K562 (cell line): ENCODE measurements around the gene CRACR2B. TPM values are rescaled to one million over a fixed set of nuclear protein-coding genes. Genes with fewer than 3 reads are reported as not detected.

Source experiments
- ATF7 ChIP-seq: fragments of 450-650 bp; IDR thresholded peaks from 2 replicates; pipeline ENCODE4 v1.7.1; 2014; ENCODE audit warnings: mild to moderate bottlenecking, moderate library complexity
- C11orf30 ChIP-seq: fragments of 450-650 bp; IDR thresholded peaks from 2 replicates; pipeline ENCODE4 v1.6.1; 2016; ENCODE audit warnings: low read depth, mild to moderate bottlenecking
- FOXP1 ChIP-seq: sonication (generic); formaldehyde crosslinking; IDR thresholded peaks from 2 replicates; pipeline ENCODE4 v1.8.0; 2022; ENCODE audit warnings: mild to moderate bottlenecking, missing genetic modification reagents
- FUS ChIP-seq: fragments of 200-400 bp; formaldehyde crosslinking; optimal IDR thresholded peaks from 2 replicates; pipeline ENCODE3; 2017; ENCODE audit warnings: low read depth, low read length
- HMG20B ChIP-seq: fragments of 250-450 bp; sonication (Bioruptor Pico); IDR thresholded peaks from 2 replicates; pipeline ENCODE4 v1.5.0; 2021; ENCODE audit warnings: mild to moderate bottlenecking
- HMGN3 ChIP-seq: IDR thresholded peaks from 2 replicates; pipeline ENCODE4 v1.6.1; 2011; ENCODE audit warnings: borderline replicate concordance, low read depth, mild to moderate bottlenecking, mixed read lengths, low read length; ENCODE audit not compliant: insufficient read length; ENCODE audit errors: extremely low read depth
- JUNB ChIP-seq: fragments of 450-650 bp; formaldehyde crosslinking; conservative IDR thresholded peaks from 2 replicates; pipeline ENCODE4 v1.4.0; 2020; ENCODE audit warnings: mild to moderate bottlenecking
- MEF2D ChIP-seq: conservative IDR thresholded peaks from 2 replicates; pipeline ENCODE4 v1.6.1; 2016; ENCODE audit warnings: low read depth, missing genetic modification characterization, missing compliant biosample characterization
- MYBL2 ChIP-seq, 2 experiments: fragments of 450-650 bp in 1 of 2; sonication (generic) in 1 of 2; formaldehyde crosslinking in 1 of 2; IDR thresholded peaks; 2 replicates each; pipeline versions ENCODE4 v1.6.1 to v1.8.1; 2017 to 2022; ENCODE audit warnings: borderline replicate concordance in 1 of 2, inconsistent platforms in 1 of 2, low read depth in 1 of 2, mild to moderate bottlenecking in 1 of 2, missing genetic modification reagents in 1 of 2, moderate library complexity in 1 of 2
- NFIC ChIP-seq: fragments of 450-650 bp; IDR thresholded peaks from 2 replicates; pipeline ENCODE4 v1.6.1; 2017; ENCODE audit warnings: mild to moderate bottlenecking, inconsistent platforms
- SAFB ChIP-seq: fragments of 200-400 bp; formaldehyde crosslinking; IDR thresholded peaks from 2 replicates; pipeline ENCODE4 v1.6.1; 2017; ENCODE audit warnings: low read depth, low read length, borderline replicate concordance
- TCF3 ChIP-seq: sonication (generic); formaldehyde crosslinking; IDR thresholded peaks from 2 replicates; pipeline ENCODE4 v1.4.0; 2020; ENCODE audit warnings: mild to moderate bottlenecking, missing genetic modification reagents
- ZNF143 ChIP-seq: sonication (generic); formaldehyde crosslinking; IDR thresholded peaks from 2 replicates; pipeline ENCODE4 v1.9.0; 2022; ENCODE audit warnings: mild to moderate bottlenecking, missing genetic modification reagents
- ZNF175 ChIP-seq: fragments of 200-800 bp; sonication (Bioruptor generic); IDR thresholded peaks from 2 replicates; pipeline ENCODE4 v1.6.1; 2016; ENCODE audit warnings: low read depth, mild to moderate bottlenecking, missing genetic modification characterization, missing compliant biosample characterization
- ZZZ3 ChIP-seq: fragments of 450-650 bp; IDR thresholded peaks from 2 replicates; pipeline ENCODE4 v1.6.1; 2016; ENCODE audit warnings: antibody characterized with exemption, mild to moderate bottlenecking, moderate library complexity
- polyA plus RNA-seq, 8 experiments: library from polyadenylated mRNA; depleted of rRNA in 4 of 8; stranded (reverse) in 5 of 8; unstranded in 3 of 8; fragments of >200 nt; fragmentation: Nextera tagmentation in 2 of 8; fragmentation: Illumina TruSeq in 1 of 8; extraction: Ambion mirVana in 2 of 8; extraction: Trizol in 1 of 8; gene quantifications; 2 replicates each; pipeline versions ENCODE4 v1.2.1 to v1.2.3, GENCODE V29; 2011 to 2014; ENCODE audit warnings: inconsistent platforms in 1 of 8, missing spikeins in 1 of 8
- total RNA-seq, 7 experiments: library from RNA; depleted of rRNA in 6 of 7; stranded (reverse); fragments of >200 nt in 6 of 7; fragmentation: Illumina TruSeq in 2 of 7; extraction: Trizol in 2 of 7; gene quantifications; 2 replicates each; pipeline versions ENCODE4 v1.2.1 to v1.2.3, GENCODE V29; 2011 to 2021; ENCODE audit warnings: low replicate concordance in 1 of 7
- TF ChIP-seq, protein P1 (sequence below): fragments of 450-650 bp; formaldehyde crosslinking; IDR thresholded peaks from 2 replicates; pipeline ENCODE4 v1.4.0; 2020; ENCODE audit warnings: mild to moderate bottlenecking, moderate library complexity
- TF ChIP-seq, protein P2 (sequence below): fragments of 200-400 bp; formaldehyde crosslinking; IDR thresholded peaks from 2 replicates; pipeline ENCODE4 v1.6.1; 2017; ENCODE audit warnings: mild to moderate bottlenecking, low read depth, low read length, moderate library complexity
- TF ChIP-seq, protein P3 (sequence below): sonication (generic); formaldehyde crosslinking; IDR thresholded peaks from 2 replicates; pipeline ENCODE4 v1.8.1; 2022; ENCODE audit warnings: missing genetic modification reagents
- TF ChIP-seq, protein P4 (sequence below), 3 experiments: IDR thresholded peaks in 2 of 3; conservative IDR thresholded peaks in 1 of 3; 2 replicates each; pipeline ENCODE4 v1.5.1; 2011 to 2012; ENCODE audit warnings: low read length in 3 of 3, mild to moderate bottlenecking in 3 of 3, control low read depth in 2 of 3, improper control_type of control experiment in 1 of 3, inconsistent platforms in 1 of 3, low read depth in 1 of 3, mixed read lengths in 1 of 3, moderate library complexity in 1 of 3; ENCODE audit not compliant: insufficient read depth in 2 of 3
- TF ChIP-seq, protein P5 (sequence below): sonication (generic); formaldehyde crosslinking; IDR thresholded peaks from 2 replicates; pipeline ENCODE4 v1.8.0; 2022; ENCODE audit warnings: mild to moderate bottlenecking, missing genetic modification reagents

Gene CRACR2B
- total and polyA plus RNA-seq, 9 of the 15 experiments (the other 6 are each of a cell fraction or from before 2014, with no cell fraction given) = 0.10 to 51.0 (median 6.0) TPM

DNA sequence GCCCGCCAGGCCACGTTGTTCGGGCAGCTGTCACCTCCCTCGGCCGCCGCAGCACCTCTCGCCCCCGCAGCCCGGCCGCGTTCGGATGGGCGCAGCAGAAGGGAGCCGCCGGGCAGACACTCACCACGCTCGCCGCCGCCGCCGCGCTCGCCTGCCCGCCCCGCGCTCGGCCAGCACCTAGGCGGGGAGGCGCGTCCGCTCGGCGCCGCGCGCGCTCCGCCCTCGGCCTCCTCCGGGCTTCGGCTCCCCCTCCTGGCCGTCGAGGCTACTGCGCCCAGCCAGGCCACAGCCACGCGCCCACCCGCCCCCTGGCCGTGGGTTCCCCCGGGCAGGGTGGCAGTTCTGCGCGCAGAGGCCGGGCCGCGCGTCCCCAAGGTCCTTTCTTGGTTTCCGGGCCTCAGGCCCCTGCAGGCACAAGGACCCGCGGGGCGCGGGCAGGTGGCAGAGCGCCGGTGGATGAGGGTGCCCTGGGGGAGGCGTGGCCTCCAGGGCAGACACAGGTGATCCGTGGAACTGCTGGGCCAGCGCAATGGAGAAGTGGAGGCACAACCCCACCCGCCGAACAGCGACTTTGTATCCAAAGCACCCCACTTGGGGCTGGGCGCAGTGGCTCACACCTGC lies 29.5 kb upstream of the CRACR2B start, which contains the start of gene SLC25A22 (continued):
- TF ChIP-seq, protein P1, sequence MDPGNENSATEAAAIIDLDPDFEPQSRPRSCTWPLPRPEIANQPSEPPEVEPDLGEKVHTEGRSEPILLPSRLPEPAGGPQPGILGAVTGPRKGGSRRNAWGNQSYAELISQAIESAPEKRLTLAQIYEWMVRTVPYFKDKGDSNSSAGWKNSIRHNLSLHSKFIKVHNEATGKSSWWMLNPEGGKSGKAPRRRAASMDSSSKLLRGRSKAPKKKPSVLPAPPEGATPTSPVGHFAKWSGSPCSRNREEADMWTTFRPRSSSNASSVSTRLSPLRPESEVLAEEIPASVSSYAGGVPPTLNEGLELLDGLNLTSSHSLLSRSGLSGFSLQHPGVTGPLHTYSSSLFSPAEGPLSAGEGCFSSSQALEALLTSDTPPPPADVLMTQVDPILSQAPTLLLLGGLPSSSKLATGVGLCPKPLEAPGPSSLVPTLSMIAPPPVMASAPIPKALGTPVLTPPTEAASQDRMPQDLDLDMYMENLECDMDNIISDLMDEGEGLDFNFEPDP = no peak
- TF ChIP-seq ATF7 (no peak), MYBL2 (IDR thresholded peaks at IDR 0.05; ENCODE audit: low read depth) (no peak), MYBL2 (CRISPR knock-in tag; IDR thresholded peaks at IDR 0.05; ENCODE audit: borderline replicate concordance) (no peak), HMG20B (no peak), FUS (no peak), C11orf30 (no peak), ZNF175 (0 out of 2 replicates have a peak, but pooled peaks have one; percentile 37), SAFB (peak; percentile 91), TCF3 (CRISPR knock-in tag) (no peak), JUNB (CRISPR knock-in tag) (no peak), MEF2D (no peak), HMGN3 (peak; percentile 54), NFIC (no peak), ZZZ3 (no peak), FOXP1 (peak; percentile 59; the same call in 1 of the 2 replicates), ZNF143 (no peak)
- TF ChIP-seq, protein P2, sequence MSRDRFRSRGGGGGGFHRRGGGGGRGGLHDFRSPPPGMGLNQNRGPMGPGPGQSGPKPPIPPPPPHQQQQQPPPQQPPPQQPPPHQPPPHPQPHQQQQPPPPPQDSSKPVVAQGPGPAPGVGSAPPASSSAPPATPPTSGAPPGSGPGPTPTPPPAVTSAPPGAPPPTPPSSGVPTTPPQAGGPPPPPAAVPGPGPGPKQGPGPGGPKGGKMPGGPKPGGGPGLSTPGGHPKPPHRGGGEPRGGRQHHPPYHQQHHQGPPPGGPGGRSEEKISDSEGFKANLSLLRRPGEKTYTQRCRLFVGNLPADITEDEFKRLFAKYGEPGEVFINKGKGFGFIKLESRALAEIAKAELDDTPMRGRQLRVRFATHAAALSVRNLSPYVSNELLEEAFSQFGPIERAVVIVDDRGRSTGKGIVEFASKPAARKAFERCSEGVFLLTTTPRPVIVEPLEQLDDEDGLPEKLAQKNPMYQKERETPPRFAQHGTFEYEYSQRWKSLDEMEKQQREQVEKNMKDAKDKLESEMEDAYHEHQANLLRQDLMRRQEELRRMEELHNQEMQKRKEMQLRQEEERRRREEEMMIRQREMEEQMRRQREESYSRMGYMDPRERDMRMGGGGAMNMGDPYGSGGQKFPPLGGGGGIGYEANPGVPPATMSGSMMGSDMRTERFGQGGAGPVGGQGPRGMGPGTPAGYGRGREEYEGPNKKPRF = no peak
- TF ChIP-seq, protein P3, sequence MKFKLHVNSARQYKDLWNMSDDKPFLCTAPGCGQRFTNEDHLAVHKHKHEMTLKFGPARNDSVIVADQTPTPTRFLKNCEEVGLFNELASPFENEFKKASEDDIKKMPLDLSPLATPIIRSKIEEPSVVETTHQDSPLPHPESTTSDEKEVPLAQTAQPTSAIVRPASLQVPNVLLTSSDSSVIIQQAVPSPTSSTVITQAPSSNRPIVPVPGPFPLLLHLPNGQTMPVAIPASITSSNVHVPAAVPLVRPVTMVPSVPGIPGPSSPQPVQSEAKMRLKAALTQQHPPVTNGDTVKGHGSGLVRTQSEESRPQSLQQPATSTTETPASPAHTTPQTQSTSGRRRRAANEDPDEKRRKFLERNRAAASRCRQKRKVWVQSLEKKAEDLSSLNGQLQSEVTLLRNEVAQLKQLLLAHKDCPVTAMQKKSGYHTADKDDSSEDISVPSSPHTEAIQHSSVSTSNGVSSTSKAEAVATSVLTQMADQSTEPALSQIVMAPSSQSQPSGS (CRISPR knock-in tag) = no peak
- TF ChIP-seq, protein P4, sequence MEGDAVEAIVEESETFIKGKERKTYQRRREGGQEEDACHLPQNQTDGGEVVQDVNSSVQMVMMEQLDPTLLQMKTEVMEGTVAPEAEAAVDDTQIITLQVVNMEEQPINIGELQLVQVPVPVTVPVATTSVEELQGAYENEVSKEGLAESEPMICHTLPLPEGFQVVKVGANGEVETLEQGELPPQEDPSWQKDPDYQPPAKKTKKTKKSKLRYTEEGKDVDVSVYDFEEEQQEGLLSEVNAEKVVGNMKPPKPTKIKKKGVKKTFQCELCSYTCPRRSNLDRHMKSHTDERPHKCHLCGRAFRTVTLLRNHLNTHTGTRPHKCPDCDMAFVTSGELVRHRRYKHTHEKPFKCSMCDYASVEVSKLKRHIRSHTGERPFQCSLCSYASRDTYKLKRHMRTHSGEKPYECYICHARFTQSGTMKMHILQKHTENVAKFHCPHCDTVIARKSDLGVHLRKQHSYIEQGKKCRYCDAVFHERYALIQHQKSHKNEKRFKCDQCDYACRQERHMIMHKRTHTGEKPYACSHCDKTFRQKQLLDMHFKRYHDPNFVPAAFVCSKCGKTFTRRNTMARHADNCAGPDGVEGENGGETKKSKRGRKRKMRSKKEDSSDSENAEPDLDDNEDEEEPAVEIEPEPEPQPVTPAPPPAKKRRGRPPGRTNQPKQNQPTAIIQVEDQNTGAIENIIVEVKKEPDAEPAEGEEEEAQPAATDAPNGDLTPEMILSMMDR (IDR thresholded peaks at IDR 0.05 in 2 of 3, conservative IDR thresholded peaks at IDR 0.05 in 1 of 3; ENCODE audit: insufficient read depth in 2 of 3, low read depth in 1 of 3, low read length in 3 of 3) = peak; percentile 69 to 94 (median 83)
- TF ChIP-seq, protein P5, sequence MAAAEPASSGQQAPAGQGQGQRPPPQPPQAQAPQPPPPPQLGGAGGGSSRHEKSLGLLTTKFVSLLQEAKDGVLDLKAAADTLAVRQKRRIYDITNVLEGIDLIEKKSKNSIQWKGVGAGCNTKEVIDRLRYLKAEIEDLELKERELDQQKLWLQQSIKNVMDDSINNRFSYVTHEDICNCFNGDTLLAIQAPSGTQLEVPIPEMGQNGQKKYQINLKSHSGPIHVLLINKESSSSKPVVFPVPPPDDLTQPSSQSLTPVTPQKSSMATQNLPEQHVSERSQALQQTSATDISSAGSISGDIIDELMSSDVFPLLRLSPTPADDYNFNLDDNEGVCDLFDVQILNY (CRISPR knock-in tag) = no peak
